Measurements from ENCODE around the gene ITSN1.

- TF ChIP-seq ZBTB7A (IDR thresholded peaks at IDR 0.05; ENCODE audit: low read depth) = no peak
- TF ChIP-seq CEBPB (IDR thresholded peaks at IDR 0.05) = no peak
- TF ChIP-seq REST (IDR thresholded peaks at IDR 0.05; ENCODE audit: low read depth) = no peak
- no peak for TF ChIP-seq YY1 (IDR thresholded peaks at IDR 0.05; ENCODE audit: low read depth)
- no peak for TF ChIP-seq RAD21 (IDR thresholded peaks at IDR 0.05; ENCODE audit: low read depth)
- TF ChIP-seq EP300 (IDR thresholded peaks at IDR 0.05; ENCODE audit: borderline replicate concordance) = no peak
- TF ChIP-seq TAF1 (IDR thresholded peaks at IDR 0.05; ENCODE audit: low read depth) = no peak
Observed at GRCh38 chr21:33843216-33843615, 200.9 kb downstream of the ITSN1 start.

Data from Ishikawa (cell line).